Measurements from ENCODE around the gene DOCK4.

The DOCK4 gene

GRCh38 chr7:112185005-112185834, 21.0 kb downstream of the DOCK4 start:
- no peak for DNase-seq

GRCh38 chr7:112184455-112184854, 21.7 kb downstream of the DOCK4 start:
- no peak for DNase-seq

GRCh38 chr7:112183266-112183665, 22.9 kb downstream of the DOCK4 start:
- DNase-seq: no peak

- DNase-seq: no peak
Observed at GRCh38 chr7:112182749-112183148, 23.4 kb downstream of the DOCK4 start.

- no peak for DNase-seq
Observed at GRCh38 chr7:112180223-112180622, 26.0 kb downstream of the DOCK4 start.

GRCh38 chr7:112176693-112177415, 29.3 kb downstream of the DOCK4 start:
- no peak for DNase-seq

- DNase-seq: no peak
Observed at GRCh38 chr7:112176241-112176640, 30.0 kb downstream of the DOCK4 start.

- no peak for DNase-seq
Observed at GRCh38 chr7:112174192-112174591, 32.0 kb downstream of the DOCK4 start.

GRCh38 chr7:112173568-112173905, 32.7 kb downstream of the DOCK4 start:
- no peak for DNase-seq

- DNase-seq: no peak
Observed at GRCh38 chr7:112172870-112173567, 33.2 kb downstream of the DOCK4 start.

GRCh38 chr7:112171673-112172072, 34.5 kb downstream of the DOCK4 start:
- no peak for DNase-seq

GRCh38 chr7:112168915-112169314, 37.3 kb downstream of the DOCK4 start:
- no peak for DNase-seq

GRCh38 chr7:112167147-112167546, 39.1 kb downstream of the DOCK4 start:
- DNase-seq: no peak

- DNase-seq: no peak
Observed at GRCh38 chr7:112162784-112163506, 43.3 kb downstream of the DOCK4 start.

GRCh38 chr7:112162142-112162766, 43.9 kb downstream of the DOCK4 start:
- no peak for DNase-seq

- DNase-seq: no peak
Observed at GRCh38 chr7:112161253-112162141, 44.7 kb downstream of the DOCK4 start.

GRCh38 chr7:112160771-112161150, 45.4 kb downstream of the DOCK4 start:
- no peak for DNase-seq

GRCh38 chr7:112160130-112160770, 45.9 kb downstream of the DOCK4 start:
- DNase-seq: no peak

- DNase-seq: no peak
Observed at GRCh38 chr7:112159351-112159750, 46.8 kb downstream of the DOCK4 start.

- no peak for DNase-seq
Observed at GRCh38 chr7:112157072-112157471, 49.1 kb downstream of the DOCK4 start.

GRCh38 chr7:112156412-112156811, 49.8 kb downstream of the DOCK4 start:
- DNase-seq: no peak

Measured in right forelimb (tissue), 1 donor.